HepG2 (cell line): ENCODE results near the gene C9. TPM values are rescaled to one million over a fixed set of nuclear protein-coding genes. Genes with fewer than 3 reads are reported as not detected.
A peak's percentile ranks its signal among the peaks of the same experiment; 100 is the strongest.

Source experiments
- ARNTL ChIP-seq: sonication (generic); formaldehyde crosslinking; IDR thresholded peaks from 2 replicates; pipeline ENCODE4 v1.4.0; 2020; ENCODE audit warnings: mild to moderate bottlenecking, missing genetic modification reagents
- ATRX ChIP-seq: sonication (generic); formaldehyde crosslinking; IDR thresholded peaks from 2 replicates; pipeline ENCODE4 v1.4.0; 2020; ENCODE audit warnings: missing genetic modification reagents, borderline replicate concordance
- BCL6 ChIP-seq: IDR thresholded peaks from 2 replicates; pipeline ENCODE4 v1.6.1; 2016; ENCODE audit warnings: missing genetic modification reagents, missing compliant biosample characterization
- HMGXB4 ChIP-seq, 2 experiments: sonication (generic) in 1 of 2; formaldehyde crosslinking in 1 of 2; IDR thresholded peaks; 2 replicates each; pipeline versions ENCODE4 v1.4.0 to v1.6.1; 2018 to 2020; ENCODE audit warnings: missing genetic modification reagents in 2 of 2, borderline replicate concordance in 1 of 2, low read depth in 1 of 2, mild to moderate bottlenecking in 1 of 2, missing biosample characterization in 1 of 2
- HNF1A ChIP-seq, 2 experiments: sonication (generic) in 1 of 2; formaldehyde crosslinking in 1 of 2; IDR thresholded peaks; 2 replicates each; pipeline versions ENCODE4 v1.4.0 to v1.6.1; 2016 to 2020; ENCODE audit warnings: borderline replicate concordance in 1 of 2, low read depth in 1 of 2, mild to moderate bottlenecking in 1 of 2, missing genetic modification reagents in 1 of 2
- HNRNPUL1 ChIP-seq: fragments of 200-400 bp; formaldehyde crosslinking; IDR thresholded peaks from 2 replicates; pipeline ENCODE4 v1.6.1; 2017; ENCODE audit warnings: low read depth, mild to moderate bottlenecking, low read length, moderate library complexity
- KDM1A ChIP-seq: IDR thresholded peaks from 2 replicates; pipeline ENCODE4 v1.6.1; 2016; ENCODE audit warnings: missing compliant biosample characterization
- MIXL1 ChIP-seq: IDR thresholded peaks from 2 replicates; pipeline ENCODE4 v1.6.1; 2016
- PREB ChIP-seq: sonication (generic); formaldehyde crosslinking; IDR thresholded peaks from 2 replicates; pipeline ENCODE4 v1.4.0; 2020; ENCODE audit warnings: missing genetic modification reagents
- RNF219 ChIP-seq: sonication (generic); formaldehyde crosslinking; IDR thresholded peaks from 2 replicates; pipeline ENCODE4 v1.5.0; 2020; ENCODE audit warnings: mild to moderate bottlenecking, missing genetic modification reagents
- SIX4 ChIP-seq: sonication (generic); formaldehyde crosslinking; IDR thresholded peaks from 2 replicates; pipeline ENCODE4 v1.4.0; 2020; ENCODE audit warnings: missing genetic modification reagents
- SMC3 ChIP-seq: IDR thresholded peaks from 2 replicates; pipeline ENCODE4 v1.6.1; 2011; ENCODE audit warnings: low read length, improper control_type of control experiment
- SOX5 ChIP-seq: IDR thresholded peaks from 2 replicates; pipeline ENCODE4 v1.6.1; 2016; ENCODE audit warnings: borderline replicate concordance
- SRF ChIP-seq: IDR thresholded peaks from 2 replicates; pipeline ENCODE4 v1.6.1; 2011; ENCODE audit warnings: mild to moderate bottlenecking, low read depth, low read length, moderate library complexity
- STAG1 ChIP-seq: sonication (generic); formaldehyde crosslinking; IDR thresholded peaks from 2 replicates; pipeline ENCODE4 v1.4.0; 2020; ENCODE audit warnings: missing genetic modification reagents
- THYN1 ChIP-seq: sonication (generic); formaldehyde crosslinking; IDR thresholded peaks from 2 replicates; pipeline ENCODE4 v1.8.1; 2023; ENCODE audit warnings: low read depth, mild to moderate bottlenecking, moderate library complexity, missing genetic modification reagents, borderline replicate concordance
- XRCC5 ChIP-seq: fragments of 200-400 bp; formaldehyde crosslinking; optimal IDR thresholded peaks from 2 replicates; pipeline ENCODE3; 2017; ENCODE audit warnings: mild to moderate bottlenecking, low read length
- ZNF264 ChIP-seq: sonication (generic); formaldehyde crosslinking; IDR thresholded peaks from 2 replicates; pipeline ENCODE4 v1.4.0; 2020; ENCODE audit warnings: missing genetic modification reagents
- ZNF282 ChIP-seq: fragments of 450-650 bp; IDR thresholded peaks from 2 replicates; pipeline ENCODE4 v1.6.1; 2018; ENCODE audit not compliant: partially characterized antibody
- ZNF331 ChIP-seq: sonication (generic); formaldehyde crosslinking; IDR thresholded peaks from 2 replicates; pipeline ENCODE4 v1.4.0; 2020; ENCODE audit warnings: missing genetic modification reagents
- ZNF644 ChIP-seq: IDR thresholded peaks from 2 replicates; pipeline ENCODE4 v1.6.1; 2016; ENCODE audit warnings: low read depth
- polyA plus RNA-seq, 8 experiments: library from polyadenylated mRNA; depleted of rRNA in 3 of 8; stranded (reverse) in 7 of 8; unstranded in 1 of 8; fragments of >200 nt; fragmentation: Illumina TruSeq in 4 of 8; extraction: Trizol in 4 of 8; gene quantifications; 2 replicates each; pipeline versions ENCODE4 v1.2.1 to v1.2.3, GENCODE V29; 2011 to 2016; ENCODE audit warnings: low read depth in 4 of 8, missing spikeins in 1 of 8, mixed read lengths in 1 of 8; ENCODE audit not compliant: insufficient read depth in 1 of 8
- total RNA-seq, 5 experiments: library from RNA; depleted of rRNA; stranded (reverse); fragments of >200 nt; fragmentation: Illumina TruSeq; extraction: Trizol; gene quantifications; 2 replicates each; pipeline ENCODE4 v1.2.3, GENCODE V29; 2016; ENCODE audit warnings: low read depth in 1 of 5

Gene C9
- total and polyA plus RNA-seq, 2 of the 13 experiments (the other 11 are each of a cell fraction or from before 2014, with no cell fraction given), result not detected

GRCh38 chr5:39283231-39283818 is 81.0 kb downstream of the C9 start (continued):
- TF ChIP-seq HNF1A (IDR thresholded peaks at IDR 0.05; ENCODE audit: low read depth) (0 out of 2 replicates have a peak, but pooled peaks have one; percentile 28), HNF1A (CRISPR knock-in tag; IDR thresholded peaks at IDR 0.05; ENCODE audit: borderline replicate concordance) (no peak), HNRNPUL1 (0 out of 2 replicates have a peak, but pooled peaks have one; percentile 16), MIXL1 (0 out of 2 replicates have a peak, but pooled peaks have one; percentile 32), STAG1 (CRISPR knock-in tag) (peak; percentile 81), SIX4 (CRISPR knock-in tag) (no peak), XRCC5 (peak; percentile 30), ZNF331 (CRISPR knock-in tag) (0 out of 2 replicates have a peak, but pooled peaks have one; percentile 22), THYN1 (CRISPR knock-in tag) (no peak), ZNF282 (no peak), SMC3 (peak; percentile 84), ATRX (CRISPR knock-in tag) (no peak), HMGXB4 (CRISPR knock-in tag; IDR thresholded peaks at IDR 0.05; ENCODE audit: borderline replicate concordance in 1 of 2, low read depth in 1 of 2) (0 out of 4 replicates have a peak, but pooled peaks of 1 of the 2 experiments have one; percentile 45), ARNTL (no peak), KDM1A (CRISPR knock-in tag) (no peak), ZNF264 (CRISPR knock-in tag) (0 out of 2 replicates have a peak, but pooled peaks have one; percentile 21), SOX5 (peak; percentile 22; the same call in 1 of the 2 replicates), PREB (CRISPR knock-in tag) (no peak), BCL6 (CRISPR knock-in tag) (peak; percentile 39; the same call in 1 of the 2 replicates), ZNF644 (CRISPR knock-in tag) (0 out of 2 replicates have a peak, but pooled peaks have one; percentile 15), SRF (no peak), RNF219 (no peak)
